ENCODE measurements around the gene HPS4. TPM values are rescaled to one million over a fixed set of nuclear protein-coding genes. Genes with fewer than 3 reads are reported as not detected.

Gene HPS4
- total RNA-seq, 1 experiment from 2014 or later: 48.1 TPM

- no peak for DNase-seq (ENCODE audit: low spot score)
- peaks cover 78% of the 10 kb centered on the region for H3K36me3 Mint-ChIP-seq
- no peaks in the 10 kb centered on the region for H3K27me3 Mint-ChIP-seq (ENCODE audit: low read depth)
- TF ChIP-seq MAX (CRISPR knock-in tag; IDR thresholded peaks at IDR 0.05): no peak
- TF ChIP-seq RELA (CRISPR knock-in tag; IDR thresholded peaks at IDR 0.05; ENCODE audit: borderline replicate concordance): no peak
- TF ChIP-seq ZNF671 (CRISPR knock-in tag; IDR thresholded peaks at IDR 0.05): no peak
- no peak for TF ChIP-seq CREB1 (CRISPR knock-in tag; IDR thresholded peaks at IDR 0.05)
- no peak for TF ChIP-seq NR3C1 (CRISPR knock-in tag; conservative IDR thresholded peaks at IDR 0.05; ENCODE audit: low read depth)
- TF ChIP-seq CBFB (CRISPR knock-in tag; IDR thresholded peaks at IDR 0.05; ENCODE audit: low read depth): no peak
- no peak for TF ChIP-seq ETV6 (CRISPR knock-in tag; IDR thresholded peaks at IDR 0.05)
- TF ChIP-seq SMAD3 (CRISPR knock-in tag; IDR thresholded peaks at IDR 0.05; ENCODE audit: borderline replicate concordance): no peak
- ChIA-PET POLR2A (no interaction called here), CTCF (interaction anchor here (0.7 kb wide), 1 partner anchor 10 kb away, joined by 3 read pairs; no protein-coding TSS in a partner anchor)
- H3K4me3 Mint-ChIP-seq: no peak overlapping the region
- no peak overlapping the region for H3K27ac Mint-ChIP-seq
- no peaks in the 10 kb centered on the region for H3K9me3 Mint-ChIP-seq
- H3K4me1 Mint-ChIP-seq: no peaks in the 10 kb centered on the region
- ATAC-seq: no peak
Measured at GRCh38 chr22:26471522-26471921, 12.1 kb downstream of the HPS4 start.

GRCh38 chr22:26470807-26471206 lies 12.8 kb downstream of the HPS4 start:
- Mint-ChIP-seq H3K4me3 (no peak overlapping the region), H3K4me1 (no peaks in the 10 kb centered on the region), H3K9me3 (no peaks in the 10 kb centered on the region), H3K27ac (no peak overlapping the region), H3K36me3 (peaks cover 83% of the 10 kb centered on the region), H3K27me3 (ENCODE audit: low read depth) (no peaks in the 10 kb centered on the region)
- POLR2A ChIA-PET: no interaction called here
- no peak for DNase-seq (ENCODE audit: low spot score)
- TF ChIP-seq E2F4 (CRISPR knock-in tag; IDR thresholded peaks at IDR 0.05; ENCODE audit: borderline replicate concordance, low read depth) (no peak), JUN (CRISPR knock-in tag; IDR thresholded peaks at IDR 0.05) (no peak), IRF1 (CRISPR knock-in tag; IDR thresholded peaks at IDR 0.05) (no peak), CBFB (CRISPR knock-in tag; IDR thresholded peaks at IDR 0.05; ENCODE audit: low read depth) (no peak), TEAD1 (CRISPR knock-in tag; IDR thresholded peaks at IDR 0.05) (no peak), ESRRA (CRISPR knock-in tag; IDR thresholded peaks at IDR 0.05; ENCODE audit: borderline replicate concordance) (no peak), MXD4 (CRISPR knock-in tag; IDR thresholded peaks at IDR 0.05; ENCODE audit: borderline replicate concordance) (no peak), ZMAT4 (CRISPR knock-in tag; IDR thresholded peaks at IDR 0.05) (no peak), JAZF1 (CRISPR knock-in tag; IDR thresholded peaks at IDR 0.05) (no peak), HMGA2 (CRISPR knock-in tag; IDR thresholded peaks at IDR 0.05) (no peak)
- CTCF ChIA-PET: no interaction called here
- ATAC-seq: no peak

- ATAC-seq (no peak), DNase-seq (ENCODE audit: low spot score) (no peak)
- CTCF ChIA-PET: no interaction called here
- peaks cover 4% of the 10 kb centered on the region; the same call in 1 of the 2 replicates for H3K4me1 Mint-ChIP-seq
- H3K9me3 Mint-ChIP-seq: no peaks in the 10 kb centered on the region
- POLR2A ChIA-PET: no interaction called here
- H3K36me3 Mint-ChIP-seq: peaks cover 68% of the 10 kb centered on the region
- H3K4me3 Mint-ChIP-seq: no peak overlapping the region
- H3K27me3 Mint-ChIP-seq (ENCODE audit: low read depth): no peaks in the 10 kb centered on the region
- no peak overlapping the region for H3K27ac Mint-ChIP-seq
- no peak for TF ChIP-seq JAZF1 (CRISPR knock-in tag; IDR thresholded peaks at IDR 0.05)
- TF ChIP-seq TEAD1 (CRISPR knock-in tag; IDR thresholded peaks at IDR 0.05): no peak
- no peak for TF ChIP-seq PRDM15 (CRISPR knock-in tag; IDR thresholded peaks at IDR 0.05)
- TF ChIP-seq ZNF532 (CRISPR knock-in tag; IDR thresholded peaks at IDR 0.05; ENCODE audit: borderline replicate concordance): no peak
- no peak for TF ChIP-seq CDX4 (CRISPR knock-in tag; IDR thresholded peaks at IDR 0.05; ENCODE audit: borderline replicate concordance)
- TF ChIP-seq E2F5 (CRISPR knock-in tag; IDR thresholded peaks at IDR 0.05): no peak
Measured at GRCh38 chr22:26466196-26466595, 17.4 kb downstream of the HPS4 start.

All from WTC11 (cell line).